GM18867 (cell line): ENCODE data around the gene SCP2.
A peak's percentile ranks its signal among the peaks of the same experiment; 100 is the strongest.
"Not testable (repeated sequence)": the region's sequence is repeated elsewhere in the genome, so short reads cannot be mapped to it uniquely, and the experiment has no call there.

Experiments
- ATAC-seq: cut with Tn5 transposase; IDR thresholded peaks from one replicate; pipeline ENCODE4 v1.9.1; 2021; ENCODE audit warnings: mild to moderate bottlenecking, moderate library complexity; ENCODE audit not compliant: unreplicated experiment

The SCP2 gene

DNA sequence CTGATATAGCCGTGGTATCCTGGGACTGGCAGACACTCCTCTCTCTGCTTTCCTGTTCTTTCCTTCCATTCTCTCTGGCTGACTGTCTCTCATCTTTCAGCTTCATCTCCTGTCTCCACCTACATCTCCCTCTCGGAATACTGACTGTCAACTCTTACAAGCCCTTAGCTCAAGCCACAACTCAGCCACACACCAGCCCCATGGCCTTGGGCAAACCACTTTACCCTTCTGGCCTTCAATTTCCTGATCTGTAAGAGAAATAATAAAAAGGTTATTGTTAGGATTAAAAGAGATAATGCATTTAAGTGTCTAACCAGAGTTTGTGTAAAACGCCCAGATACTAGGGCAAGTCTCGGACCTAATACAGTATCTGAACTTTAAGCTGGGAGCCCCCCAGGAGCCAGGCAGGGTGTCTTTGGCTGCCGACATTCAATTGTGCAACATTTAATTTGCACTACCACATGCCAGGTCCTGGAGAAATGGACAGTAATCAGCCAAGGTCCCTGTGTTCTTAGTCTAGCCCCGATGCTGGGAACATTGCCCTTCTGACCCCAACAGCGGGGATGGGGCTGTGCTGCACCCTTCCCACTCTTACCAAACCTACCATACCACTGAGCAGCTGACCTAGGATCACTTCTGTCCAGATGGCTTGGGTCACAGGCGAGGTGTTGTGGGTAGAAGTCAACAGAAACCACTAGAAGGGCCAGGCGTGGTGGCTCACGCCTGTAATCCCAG, 10.7 kb upstream of the SCP2 start:
- no peak for ATAC-seq

DNA sequence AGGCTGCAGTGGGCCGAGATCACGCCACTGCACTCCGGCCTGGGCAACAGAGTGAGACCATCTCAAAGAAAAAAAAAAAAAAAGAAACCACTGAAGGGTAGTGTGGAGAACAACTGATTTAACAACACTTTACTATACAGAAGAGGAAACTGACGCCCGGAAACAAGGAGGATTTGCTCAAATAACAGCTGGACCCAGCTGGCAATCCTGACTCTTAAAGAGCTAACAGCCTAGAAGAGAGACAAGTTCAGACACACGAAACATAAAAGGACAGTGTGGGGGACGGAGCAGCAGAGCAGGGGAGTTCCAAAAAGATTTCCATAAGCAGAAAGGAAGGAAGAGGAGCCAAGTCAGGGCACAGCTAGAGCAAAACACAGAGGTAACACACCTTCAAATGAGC, 9.9 kb upstream of the SCP2 start:
- no peak for ATAC-seq

DNA sequence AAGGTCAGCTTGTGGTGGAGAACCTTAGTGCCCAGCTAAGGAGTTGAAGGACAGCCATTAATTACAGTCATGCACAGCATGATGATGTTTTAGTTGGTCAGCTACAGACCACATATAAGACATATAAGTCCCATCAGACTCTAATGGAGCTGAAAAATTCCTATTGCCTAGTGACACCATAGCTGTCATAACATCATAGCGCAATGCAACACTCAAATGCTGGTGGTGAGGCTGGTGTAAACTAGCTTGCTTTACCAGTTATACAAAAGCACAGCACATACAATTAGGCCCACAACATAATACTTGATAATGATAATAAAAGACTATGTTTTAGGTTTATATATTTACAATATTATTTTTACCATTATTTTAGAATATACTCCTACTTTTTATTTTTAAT, 9.5 kb upstream of the SCP2 start:
- ATAC-seq, result no peak

DNA sequence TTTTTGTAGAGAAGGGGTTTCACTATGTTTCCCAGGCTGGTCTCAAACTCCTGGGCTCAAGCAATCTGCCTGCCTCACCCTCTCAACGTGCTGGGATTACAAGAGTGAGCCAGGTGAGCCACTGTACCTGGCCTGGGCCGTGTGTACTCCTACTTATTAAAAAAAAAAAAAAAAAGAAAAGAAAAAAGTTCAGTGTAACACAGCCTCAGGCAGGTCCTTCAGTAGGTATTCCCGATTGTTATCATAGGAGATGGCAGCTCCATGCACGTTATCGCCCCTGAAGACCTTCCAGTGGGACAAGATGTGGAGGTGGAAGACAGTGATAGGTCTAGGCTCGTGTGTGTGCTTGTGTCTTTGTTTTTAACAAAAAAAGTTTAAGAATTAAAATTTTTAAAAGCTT, 8.9 kb upstream of the SCP2 start:
- no peak for ATAC-seq

DNA sequence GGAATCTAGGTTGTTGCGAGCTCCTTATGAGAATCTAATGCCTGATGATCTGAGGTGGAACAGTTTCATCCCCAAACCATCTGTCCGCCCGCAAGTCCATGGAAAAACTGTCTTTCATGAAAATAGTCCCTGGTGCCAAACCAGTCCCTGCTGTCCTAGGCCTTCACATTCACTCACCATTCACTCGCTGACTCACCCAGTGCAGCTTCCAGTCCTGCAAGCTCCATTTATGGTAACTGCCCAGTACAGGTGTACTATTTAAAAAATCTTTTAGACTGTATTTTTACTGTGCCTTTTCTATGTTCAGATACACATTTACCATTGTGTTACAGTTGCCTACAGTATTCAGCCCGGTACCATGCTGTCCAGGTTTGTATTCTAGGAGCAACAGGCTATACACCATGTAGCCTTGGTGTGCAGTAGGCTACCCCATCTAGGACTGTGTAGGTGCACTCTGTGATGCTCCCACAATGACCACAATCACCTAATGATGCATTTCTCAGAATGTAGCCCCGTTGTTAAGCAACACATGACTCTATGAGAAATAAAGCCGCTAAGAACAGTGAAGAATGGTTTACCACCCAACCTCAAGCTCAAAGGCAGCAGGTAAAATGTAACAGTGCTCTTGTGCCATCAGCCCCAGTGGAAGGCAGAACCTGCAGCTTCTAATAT, 7.9 kb upstream of the SCP2 start:
- no peak for ATAC-seq

DNA sequence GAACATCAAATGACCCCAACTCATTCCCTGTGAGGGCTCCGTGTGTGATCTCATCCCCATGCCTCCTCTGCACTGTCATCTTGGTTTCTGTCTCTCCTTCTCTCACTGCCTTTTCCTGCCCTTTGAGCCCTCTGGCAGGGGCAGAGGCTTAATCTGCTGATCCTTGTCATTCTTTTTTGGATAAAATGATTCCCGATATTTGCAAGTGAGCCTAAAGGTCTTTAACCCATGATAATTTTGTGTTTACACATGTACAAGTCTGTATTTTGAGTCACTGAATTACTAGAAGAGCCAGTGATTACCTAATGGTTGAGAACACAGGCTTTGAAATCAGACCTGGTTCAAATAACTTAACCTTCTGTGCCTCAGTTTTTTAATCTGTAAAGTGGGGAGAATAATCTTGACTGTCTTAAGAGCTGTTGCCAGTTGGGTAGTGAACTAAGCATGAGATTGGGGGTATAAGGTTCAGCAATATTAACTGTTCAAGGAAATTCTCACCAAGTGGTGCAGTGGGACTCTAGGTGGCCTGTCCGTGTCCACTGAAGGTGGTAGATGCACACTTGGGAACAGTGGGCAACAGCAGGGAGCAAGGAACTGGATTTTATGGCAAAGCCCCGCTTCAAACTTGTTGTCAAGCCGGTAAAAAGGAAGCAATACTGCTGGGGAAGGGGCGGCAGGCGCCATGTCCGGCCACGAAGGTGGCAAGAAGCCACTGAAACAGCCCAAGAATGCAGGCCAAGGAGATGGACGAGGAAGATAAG, 7.2 kb upstream of the SCP2 start:
- ATAC-seq, result no peak

DNA sequence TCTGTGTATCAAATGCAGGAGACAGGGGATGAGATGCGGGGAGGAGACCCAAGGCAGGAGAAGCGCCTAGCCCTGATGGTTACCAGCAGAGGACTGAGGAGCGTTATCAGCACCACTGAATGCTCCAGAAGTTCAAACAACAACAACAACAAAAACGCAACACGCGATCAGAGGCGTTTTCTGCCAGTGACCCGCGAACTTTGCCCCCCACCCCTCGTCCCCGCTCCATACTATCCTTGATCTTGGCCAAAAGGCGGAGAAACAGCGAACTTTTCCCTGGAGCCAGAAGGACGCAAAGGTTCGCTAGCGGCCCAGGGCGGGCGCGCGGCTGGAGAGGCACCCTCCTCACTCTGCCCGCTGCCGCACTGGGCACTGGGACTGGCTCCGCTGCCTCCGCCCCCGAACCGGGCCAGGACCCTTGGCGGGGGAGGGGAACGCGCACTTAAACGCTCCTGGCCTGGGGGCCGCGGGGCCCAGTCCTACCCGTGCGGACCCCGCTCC, 6.2 kb upstream of the SCP2 start:
- ATAC-seq, result no peak

DNA sequence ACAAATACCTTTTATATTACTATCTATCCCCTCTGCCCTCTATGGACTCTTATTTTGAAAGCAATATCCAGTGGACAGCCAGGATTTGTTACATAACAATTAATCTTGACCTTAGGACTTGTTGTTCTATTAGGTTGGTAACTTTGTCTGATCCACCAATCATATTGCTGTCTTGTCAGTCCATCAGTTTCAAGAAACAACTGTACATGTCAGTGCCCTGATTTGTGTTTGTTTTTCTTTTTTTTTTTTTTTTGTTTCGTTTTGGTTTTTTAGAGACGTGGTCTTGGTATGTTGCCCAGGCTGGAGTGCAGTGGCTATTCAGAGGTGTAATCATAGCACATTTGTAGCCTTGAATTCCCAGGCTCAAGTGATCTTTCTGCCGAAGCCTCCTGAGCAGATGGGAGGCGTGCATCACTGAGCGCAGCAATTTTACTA, 1.5 kb upstream of the SCP2 start:
- no peak for ATAC-seq

DNA sequence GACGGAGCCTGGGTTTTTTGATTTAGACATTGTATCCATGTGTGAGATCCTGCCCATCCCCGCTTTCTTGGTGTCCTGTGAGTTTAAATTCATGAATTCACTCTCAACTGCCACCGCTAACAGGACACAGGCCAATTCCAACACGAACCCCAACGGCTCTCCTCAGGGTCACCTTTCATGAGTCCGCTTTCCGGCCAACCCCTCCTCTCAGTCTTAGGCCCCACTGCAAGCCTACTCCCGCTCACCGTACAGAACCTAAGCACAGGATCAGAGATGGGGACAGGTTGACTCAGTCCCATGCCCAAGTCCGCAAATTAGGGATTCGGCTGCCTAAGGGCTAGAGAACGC, 238 bp upstream of the SCP2 start:
- ATAC-seq, result peak; percentile 11

DNA sequence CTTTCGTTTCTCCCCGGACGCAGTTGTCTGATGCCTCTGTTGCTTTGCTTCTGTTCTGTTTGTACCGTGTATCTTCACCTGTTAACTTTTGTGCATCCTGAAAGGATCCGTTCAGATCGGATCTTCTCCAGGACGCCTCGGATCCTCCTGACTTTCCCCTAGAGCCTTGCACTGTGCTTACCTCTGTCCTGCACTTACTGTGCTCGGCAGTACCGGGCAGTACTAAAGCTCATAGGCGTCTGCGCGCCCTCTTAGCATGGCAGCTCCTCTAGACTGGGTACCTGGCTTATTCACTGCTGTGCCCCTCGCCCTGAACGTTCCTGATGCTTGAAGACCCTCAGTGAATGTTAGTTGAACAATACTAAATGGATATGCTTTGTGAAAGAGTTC, 934 bp downstream of the SCP2 start:
- ATAC-seq, result peak; percentile 2

DNA sequence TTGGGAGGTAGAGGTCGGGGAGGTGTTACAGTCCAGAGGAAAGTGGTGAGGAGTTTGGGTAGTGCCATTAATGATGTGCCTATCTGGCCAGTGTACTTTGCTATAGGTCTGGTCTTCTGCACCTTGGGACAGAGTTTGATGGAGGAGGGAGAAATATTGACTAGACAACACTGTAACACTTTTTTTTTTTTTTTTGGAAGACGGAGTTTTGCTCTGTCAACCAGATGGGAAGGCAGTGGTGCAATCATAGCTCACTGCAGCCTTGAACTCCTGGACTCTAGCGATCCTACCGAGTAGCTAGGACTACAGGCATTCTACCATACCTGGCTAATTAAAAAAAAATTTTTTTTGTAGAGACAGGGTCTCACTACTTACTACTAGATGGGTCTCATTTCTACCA, 1.9 kb downstream of the SCP2 start:
- ATAC-seq, result no peak

DNA sequence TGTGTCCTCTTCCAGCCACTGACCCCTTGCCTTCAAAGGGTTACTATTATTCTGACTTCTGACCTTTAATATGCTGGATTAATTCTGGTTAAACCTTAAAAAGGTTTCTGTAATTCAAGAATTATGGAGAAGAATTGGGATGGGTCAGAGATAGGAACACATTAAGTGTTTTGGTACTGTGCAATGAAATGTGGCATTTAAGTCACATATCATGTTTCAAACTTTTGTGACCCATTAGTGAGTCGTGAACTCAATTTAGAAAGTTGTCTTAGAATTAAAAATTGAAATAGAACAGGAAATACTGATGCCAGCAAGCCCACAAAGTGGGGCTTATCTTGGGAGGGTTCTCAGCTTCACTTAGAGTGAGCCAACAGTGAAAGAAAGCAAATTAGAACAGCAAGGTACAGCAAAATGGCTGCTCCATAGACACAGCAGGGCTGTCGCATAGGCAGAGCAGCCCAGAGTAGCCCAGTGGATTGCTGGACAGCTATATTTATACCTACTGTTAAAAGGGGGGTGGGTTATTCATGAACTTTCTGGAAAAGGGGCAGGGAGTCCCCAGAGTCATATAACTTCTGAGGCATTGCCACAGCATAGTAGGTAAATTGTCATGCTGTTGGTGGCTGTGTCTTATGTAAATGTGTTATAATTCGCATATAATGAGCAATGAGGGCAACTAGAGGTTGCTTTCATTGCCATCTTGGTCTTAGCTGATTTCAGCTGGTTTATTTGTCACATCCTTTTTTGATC, 10.5 kb downstream of the SCP2 start:
- ATAC-seq, result no peak

DNA sequence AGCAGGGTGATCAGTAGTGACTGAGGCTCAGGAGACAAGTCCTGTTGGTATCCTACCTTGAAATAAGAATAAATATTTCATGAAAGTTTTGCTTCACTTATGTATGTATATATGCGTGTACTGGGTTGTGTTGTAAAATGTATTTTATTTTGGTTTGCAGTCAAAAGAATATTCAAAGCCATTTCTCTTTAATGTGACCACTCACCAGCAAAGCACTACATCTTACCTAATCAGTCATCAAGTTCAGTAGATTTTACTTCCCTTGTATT, 11.0 kb downstream of the SCP2 start:
- ATAC-seq, result no peak

DNA sequence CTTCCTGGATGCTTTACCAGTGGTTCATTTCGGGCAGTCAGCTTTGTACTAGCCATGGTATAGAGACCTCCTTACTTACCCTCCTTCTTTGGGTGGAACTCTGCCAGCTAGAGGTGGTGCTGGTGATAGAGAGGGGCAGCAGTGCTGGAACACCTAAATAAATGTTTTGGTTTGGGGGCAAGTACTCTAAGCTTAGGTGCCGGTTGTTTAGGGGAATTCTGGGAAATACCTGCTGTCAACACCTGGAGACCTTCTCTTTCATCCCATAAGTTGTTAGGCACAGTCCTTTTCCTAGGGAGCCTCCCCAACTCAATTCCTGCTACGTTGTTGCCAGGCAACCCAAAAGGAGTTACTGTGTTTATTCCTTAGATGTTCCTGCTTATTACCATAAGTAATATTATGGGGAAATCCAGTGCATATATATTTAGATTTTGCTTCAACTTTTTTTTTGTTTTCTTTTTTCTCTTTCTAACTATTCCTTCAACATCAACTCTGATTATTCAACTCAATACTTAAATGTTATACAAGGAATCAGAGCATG, 16.9 kb downstream of the SCP2 start:
- ATAC-seq, result no peak

DNA sequence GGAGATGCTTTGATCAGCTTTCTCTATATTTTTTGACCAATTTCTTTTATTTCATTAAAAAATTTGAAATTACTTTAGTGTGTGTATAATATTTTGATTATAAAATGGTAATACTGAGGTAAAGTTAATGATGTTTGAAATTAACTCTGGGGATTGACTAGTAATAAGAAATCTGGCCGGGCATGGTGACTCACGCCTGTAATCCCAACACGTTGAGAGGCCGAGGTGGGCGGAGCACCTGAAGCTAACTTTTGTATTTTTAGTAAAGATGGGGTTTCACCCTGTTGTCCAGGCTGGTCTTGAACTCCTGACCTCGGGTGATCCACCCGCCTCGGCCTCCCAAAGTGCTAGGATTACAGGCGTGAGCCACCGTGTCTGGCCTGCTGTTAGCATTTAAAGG, 17.5 kb downstream of the SCP2 start:
- no peak for ATAC-seq

DNA sequence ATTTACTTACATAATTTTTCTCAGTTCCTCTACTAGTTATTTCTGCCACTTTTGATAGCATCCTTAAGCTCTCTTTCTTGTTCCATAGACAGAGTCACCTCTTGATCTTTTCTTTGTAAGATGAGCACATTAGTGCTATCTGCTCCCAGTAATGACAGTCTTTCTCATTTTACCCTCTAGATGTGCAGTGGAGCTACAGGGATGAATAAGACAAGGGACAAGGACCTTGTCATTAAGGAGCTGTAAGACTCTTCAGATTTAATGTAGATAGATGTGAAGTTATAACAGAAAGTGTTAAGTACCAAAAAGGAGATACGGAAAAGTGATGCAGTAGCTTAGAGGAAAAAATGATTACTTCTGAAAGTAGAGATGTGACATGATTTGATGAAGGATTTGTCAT, 20.4 kb downstream of the SCP2 start:
- ATAC-seq, result no peak

DNA sequence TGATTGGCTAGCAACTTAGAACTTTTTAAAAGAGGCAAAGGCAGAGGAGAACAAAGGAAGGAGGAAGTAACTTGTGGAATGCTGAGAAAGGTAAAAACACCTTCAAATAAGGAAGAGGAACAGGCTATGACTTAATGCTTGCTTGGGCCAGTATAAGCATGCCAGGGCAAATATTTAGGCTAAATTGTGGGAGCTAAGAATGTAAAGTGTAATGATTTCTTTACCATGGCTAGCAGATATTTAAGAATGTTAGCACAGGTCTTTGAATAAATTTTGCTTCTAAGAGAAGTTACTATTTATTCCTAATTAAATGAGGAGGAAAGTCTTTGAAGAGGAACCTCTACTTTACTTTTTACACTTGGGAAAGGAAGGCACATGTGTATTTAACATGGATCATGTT, 22.5 kb downstream of the SCP2 start:
- not testable (repeated sequence) for ATAC-seq

DNA sequence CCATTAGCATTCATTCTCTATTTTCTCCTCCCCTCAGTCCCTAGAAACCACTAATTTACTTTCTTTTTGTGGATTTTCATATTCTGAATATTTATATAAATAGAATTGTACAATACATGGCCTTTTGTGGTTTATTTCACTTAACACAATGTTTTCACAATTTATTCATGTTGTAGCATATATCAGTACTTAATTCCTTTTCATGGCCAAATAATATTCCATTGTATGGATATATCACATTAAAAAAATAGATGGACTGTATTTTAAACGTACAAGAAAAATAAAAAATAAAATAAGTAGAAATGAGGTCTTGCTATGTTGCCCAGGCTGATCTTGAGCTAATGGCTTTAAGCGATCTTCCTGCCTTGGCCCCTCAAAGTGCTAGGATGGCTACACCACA, 25.0 kb downstream of the SCP2 start:
- no peak for ATAC-seq

DNA sequence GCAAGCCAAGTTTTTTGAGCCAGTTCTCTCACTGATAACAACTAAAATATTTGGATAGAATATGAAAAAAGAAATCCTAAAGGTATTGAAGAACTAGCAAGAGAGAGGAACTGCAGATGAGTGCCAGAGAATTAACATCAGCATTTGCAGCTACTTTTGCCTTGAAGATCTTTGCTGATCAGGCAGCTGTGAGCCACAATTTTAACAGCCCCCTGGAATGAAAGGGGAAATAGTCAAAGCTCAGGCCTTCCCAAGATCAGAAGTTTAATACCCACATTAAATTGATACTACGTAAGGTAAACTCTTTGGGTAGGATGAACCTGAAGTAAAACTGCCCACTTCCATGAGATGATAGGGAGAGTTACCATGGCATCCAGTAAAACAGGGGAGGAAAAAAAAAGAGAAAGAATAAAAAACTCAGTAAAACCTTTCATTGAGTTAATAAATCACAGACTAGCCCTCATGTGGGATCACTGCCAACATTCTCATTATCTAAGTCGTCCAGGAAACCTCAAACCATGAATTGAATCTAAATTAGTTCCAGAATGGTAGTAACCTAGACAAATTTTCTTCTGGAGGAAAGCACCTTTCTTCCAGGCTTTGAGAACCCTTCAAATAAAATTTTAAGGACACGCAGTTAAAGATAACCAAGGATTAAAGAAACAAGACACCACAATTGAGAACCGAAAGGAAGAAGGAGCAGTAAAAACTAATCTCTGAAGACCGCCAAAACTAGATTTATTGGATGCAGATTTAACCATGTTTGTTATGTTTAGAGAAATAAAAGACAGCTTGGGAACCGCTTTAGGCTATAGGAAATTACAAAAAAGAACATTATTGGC, 28.3 kb downstream of the SCP2 start:
- no peak for ATAC-seq

DNA sequence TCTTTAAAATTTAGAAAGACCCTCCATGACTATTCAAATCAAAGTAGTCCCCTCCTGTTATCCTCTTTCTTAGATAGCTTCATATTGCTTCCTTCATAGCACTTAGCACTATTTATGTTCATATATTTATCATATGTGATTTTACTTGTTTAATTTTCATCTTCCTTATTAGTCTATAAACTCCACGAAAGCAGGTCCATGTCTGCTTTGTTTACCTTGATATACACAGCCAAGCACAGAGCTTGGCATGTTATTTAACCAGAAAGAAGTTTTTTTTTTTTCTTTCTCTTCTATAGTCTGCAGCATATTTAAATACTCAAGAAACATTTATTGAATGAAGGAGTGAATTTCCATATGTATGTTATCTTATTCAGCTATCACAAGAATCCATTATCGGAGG, 36.0 kb downstream of the SCP2 start:
- ATAC-seq, result no peak
